Fibroblast of skin of right quadriceps (primary cell): Measurements from ENCODE around the gene TRMO.

Experiments used
- DNase-seq: peaks from one replicate; pipeline ENCODE4 v3.0.0-alpha.2; 2013

The TRMO gene

GRCh38 chr9:97857606-97858392 lies 64.5 kb downstream of the TRMO start:
- no peak for DNase-seq

- DNase-seq, result no peak
Observed at GRCh38 chr9:97856857-97857605, 65.3 kb downstream of the TRMO start.

GRCh38 chr9:97855899-97856298 lies 66.4 kb downstream of the TRMO start:
- no peak for DNase-seq

GRCh38 chr9:97855486-97855875 lies 66.8 kb downstream of the TRMO start:
- no peak for DNase-seq

GRCh38 chr9:97854696-97855485 lies 67.4 kb downstream of the TRMO start:
- no peak for DNase-seq
